ENCODE results near the gene WFDC2. TPM values are rescaled to one million over a fixed set of nuclear protein-coding genes. Genes with fewer than 3 reads are reported as not detected.
"Not testable (repeated sequence)": the region's sequence is repeated elsewhere in the genome, so short reads cannot be mapped to it uniquely, and the experiment has no call there.

Gene WFDC2
- polyA plus RNA-seq, 3 donors: 204 to 219 (median 205) TPM

DNA sequence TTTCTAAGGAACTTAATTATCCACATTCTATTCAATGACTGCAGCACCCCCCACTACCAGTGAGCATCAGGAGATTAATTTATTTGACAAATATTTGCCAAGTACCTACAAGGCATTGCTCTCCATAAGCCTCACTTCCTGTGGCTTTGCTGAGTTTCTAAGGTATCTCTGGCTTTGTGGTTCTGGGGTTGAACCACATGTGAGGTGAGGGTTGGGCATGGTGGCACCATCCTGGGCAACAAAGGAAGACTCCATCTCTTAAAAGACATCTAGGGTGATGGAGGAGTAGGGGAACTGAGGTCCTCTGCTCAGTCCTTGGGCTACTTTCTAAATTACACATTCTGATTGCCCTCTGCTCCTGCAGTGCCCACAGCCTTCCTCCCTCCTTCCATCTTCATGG is 25.5 kb upstream of the WFDC2 start:
- DNase-seq: no peak

DNA sequence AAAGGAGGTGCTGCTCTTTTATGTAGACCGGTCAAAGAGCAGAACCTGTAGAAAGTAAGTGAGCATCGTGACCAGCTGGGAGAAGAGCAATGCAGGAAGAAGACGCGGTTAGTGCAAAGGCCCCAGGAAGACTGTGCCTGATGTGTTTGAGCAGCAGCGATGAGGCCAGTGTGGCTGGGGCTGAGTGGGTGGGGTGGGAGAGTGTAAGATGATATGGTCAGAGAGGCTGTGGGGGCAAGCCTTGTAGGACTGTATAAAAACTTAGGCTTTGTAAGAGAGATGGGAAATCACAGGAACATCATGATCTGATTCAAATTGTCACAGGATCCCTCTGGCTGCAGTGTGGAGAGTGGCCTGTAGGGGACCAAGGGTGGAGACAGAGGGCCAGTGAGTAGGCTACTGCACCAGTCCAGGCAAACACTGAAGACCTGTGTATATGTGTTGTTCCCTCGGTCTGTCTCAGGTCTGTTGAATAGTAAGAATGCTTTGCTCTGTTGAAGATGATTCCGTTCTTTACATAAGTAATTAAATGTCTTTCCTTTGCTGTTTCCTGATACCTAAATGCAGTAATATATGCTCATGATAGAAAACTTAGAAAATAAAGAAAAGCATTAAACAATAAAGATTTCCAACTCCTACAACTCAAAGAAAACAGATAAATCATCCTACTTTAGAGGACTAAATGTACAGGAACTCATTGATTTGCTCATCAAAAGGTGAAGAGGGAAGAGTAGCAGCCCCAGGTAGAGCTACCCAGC is 23.6 kb upstream of the WFDC2 start:
- DNase-seq: no peak

DNA sequence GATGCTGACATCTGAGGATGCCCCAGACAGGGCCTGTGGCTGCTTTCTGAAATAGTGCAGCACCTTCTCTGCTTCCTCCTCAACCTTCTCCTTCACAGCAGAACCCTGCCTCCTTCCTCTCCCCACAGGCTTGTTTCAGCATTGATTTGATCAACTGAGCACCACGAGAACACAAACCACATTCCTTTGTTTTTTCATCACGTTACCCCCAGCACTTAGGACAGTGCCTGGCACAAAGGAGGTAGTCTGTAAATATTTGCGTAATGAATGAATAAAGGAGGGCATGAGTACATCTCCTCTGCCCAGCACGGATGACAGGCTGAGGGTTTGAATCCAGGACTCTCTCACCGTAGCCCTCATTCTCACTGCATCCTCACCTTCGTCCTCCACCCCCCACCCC is 21.3 kb upstream of the WFDC2 start:
- DNase-seq: no peak

- no peak for DNase-seq
Measured at GRCh38 chr20:45449528-45449927, 20.0 kb upstream of the WFDC2 start.

DNA sequence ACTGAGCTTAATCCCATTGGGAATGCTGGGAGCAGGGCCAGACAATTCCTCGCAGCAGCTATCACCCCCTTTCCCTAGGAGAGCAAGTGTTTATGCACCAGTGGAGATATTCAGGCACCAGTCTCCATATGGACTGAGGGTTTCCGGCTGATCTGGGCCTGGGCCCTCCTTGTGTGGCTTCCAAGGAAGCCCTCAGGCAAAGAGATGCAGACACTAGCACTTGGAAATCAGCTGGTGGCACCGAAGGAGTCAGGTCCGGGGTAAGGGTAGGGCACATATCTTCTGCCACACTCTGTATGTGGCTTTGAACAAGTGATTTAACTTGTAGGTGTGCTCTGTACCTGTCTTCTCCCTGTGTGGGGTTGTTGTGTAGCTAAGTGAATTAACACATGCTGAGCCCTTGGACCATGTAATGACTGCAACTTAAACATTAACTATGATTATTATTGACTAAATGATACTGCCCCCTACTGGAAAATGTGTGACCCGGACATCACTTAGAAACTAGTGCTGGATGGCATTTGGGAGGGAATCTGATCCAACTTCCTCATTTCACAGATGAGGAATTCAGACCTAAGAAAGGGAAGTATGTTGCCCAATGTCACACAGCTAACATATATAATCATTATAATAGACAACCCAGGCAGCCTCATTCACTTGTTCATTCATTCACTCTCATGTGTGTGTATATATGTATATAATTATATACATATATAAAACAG is 19.3 kb upstream of the WFDC2 start:
- peak; percentile 56 for DNase-seq

GRCh38 chr20:45452238-45452637 is 17.3 kb upstream of the WFDC2 start:
- no peak for DNase-seq

GRCh38 chr20:45452772-45453691 is 16.5 kb upstream of the WFDC2 start:
- no peak for DNase-seq

DNA sequence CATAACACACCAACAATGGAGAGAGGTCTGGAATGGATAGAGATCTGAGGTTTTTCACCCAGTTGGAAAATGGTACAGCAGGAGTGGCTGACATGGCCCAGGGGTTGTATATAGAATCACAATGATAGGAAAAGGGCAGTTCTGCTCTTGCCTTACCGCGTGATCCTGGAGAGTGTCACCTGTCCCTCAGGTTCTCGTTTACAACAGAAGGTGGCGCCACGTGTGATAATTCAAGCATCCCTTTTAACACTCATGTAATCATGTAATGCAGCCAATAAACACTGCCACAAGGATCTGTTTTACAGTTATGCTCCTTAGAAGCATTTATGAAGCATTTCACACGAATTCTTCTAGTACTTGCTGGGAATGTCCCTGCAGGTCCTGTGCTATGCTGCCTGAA is 12.9 kb upstream of the WFDC2 start:
- no peak for DNase-seq

DNA sequence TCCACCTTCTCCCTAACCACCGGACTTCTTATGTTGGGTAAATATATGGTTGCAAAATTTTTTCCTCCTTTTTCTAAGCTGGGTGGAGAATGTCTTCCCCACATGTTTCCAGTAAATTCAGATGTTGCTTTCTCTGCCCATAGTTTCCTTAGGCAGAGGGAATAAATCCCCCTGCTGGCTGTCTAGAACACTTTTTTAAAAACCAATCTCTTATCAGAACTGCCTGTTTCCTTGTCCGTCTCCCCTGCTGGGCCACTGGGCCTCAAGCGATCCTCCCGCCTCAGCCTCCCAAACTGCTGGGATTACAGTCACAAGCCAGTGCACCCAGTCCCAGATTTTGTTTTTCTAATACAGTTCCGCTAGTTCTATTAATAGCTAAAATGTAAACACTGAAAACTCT is 9.9 kb upstream of the WFDC2 start:
- no peak for DNase-seq

DNA sequence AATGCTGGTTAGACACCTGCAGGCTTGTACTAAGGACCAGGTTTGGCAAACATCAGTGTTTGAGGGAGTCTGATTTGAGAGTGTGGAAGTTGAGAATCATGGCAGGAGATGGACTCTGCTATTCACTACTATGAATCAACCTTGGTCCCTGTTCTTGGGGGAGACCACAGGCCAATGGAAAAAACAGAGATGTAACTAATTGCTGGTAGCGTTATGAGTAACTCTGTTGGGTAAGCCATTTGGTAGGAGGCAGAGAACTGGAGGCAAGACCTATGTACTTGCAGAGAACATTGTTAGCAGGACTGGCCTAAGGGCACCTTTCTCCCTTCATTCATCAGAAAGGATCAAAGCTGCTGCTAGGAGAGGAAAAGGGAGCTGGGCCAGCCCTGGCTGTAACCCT is 8.3 kb upstream of the WFDC2 start:
- DNase-seq: no peak

GRCh38 chr20:45462711-45463509 is 6.6 kb upstream of the WFDC2 start:
- DNase-seq: no peak

DNA sequence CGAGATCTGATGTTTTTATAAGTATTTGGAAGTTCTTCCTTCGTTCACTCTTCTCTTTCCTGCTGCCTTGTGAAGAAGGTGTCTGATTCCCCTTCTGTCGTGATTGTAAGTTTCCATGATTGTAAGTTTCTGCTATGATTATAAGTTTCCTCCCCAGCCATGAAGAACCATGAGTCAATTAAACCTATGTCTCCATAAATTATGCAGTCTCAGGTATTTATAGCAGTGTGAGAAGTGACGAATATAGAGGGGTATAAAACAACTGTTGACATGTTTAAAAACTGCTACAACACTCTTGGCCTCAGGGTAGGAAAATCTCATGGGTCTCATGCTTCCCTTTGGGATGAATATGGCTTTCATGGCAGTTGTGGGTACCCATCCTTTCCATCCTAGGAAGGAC is 5.8 kb upstream of the WFDC2 start:
- no peak for DNase-seq

- no peak for DNase-seq
Measured at GRCh38 chr20:45465491-45466266, 3.9 kb upstream of the WFDC2 start.

- DNase-seq: no peak
Measured at GRCh38 chr20:45467172-45467571, 2.4 kb upstream of the WFDC2 start.

DNA sequence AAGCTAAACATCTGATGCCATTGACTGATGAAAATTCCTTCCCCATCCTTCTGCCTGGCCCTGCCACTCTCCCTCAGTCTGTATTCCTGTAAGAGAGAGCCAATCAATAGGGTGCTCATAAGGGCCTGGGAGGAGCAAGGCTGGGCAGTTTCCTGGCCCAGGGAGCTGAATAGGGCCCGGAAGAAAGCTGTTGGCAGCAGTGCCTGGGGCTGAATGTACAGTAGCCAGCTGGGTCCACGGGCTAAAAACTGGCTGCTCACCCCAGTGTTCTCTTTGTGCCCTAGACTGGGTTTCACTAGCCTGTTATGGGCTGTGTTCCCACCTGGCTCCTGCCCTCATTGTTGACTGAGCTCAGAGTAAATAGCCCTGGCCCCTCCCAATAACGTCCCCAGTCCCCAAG is 1.7 kb upstream of the WFDC2 start:
- DNase-seq: no peak

- DNase-seq: peak; percentile 83
Measured at GRCh38 chr20:45470262-45470931, 844 bp downstream of the WFDC2 start.

GRCh38 chr20:45470937-45471336 is 1.4 kb downstream of the WFDC2 start:
- peak; percentile 42 for DNase-seq

- not testable (repeated sequence) for DNase-seq
Measured at GRCh38 chr20:45472286-45472685, 2.7 kb downstream of the WFDC2 start.

GRCh38 chr20:45477530-45478148 is 8.1 kb downstream of the WFDC2 start:
- DNase-seq: not testable (repeated sequence)

DNA sequence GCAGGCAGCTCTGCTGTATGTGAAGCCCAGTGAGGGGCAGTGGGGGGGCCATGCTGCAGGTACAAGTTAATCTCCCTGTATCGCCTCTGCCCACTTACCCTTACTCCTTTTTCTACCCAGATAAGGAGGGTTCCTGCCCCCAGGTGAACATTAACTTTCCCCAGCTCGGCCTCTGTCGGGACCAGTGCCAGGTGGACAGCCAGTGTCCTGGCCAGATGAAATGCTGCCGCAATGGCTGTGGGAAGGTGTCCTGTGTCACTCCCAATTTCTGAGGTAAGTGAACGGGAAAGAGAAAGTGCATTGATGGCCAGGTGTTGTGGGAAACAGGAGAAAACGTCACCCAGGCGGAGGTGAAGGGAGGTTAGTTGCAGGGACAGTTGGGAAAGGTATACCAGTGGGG is 10.3 kb downstream of the WFDC2 start:
- DNase-seq: no peak
